ENCODE measurements around the gene MMD2.

MMD2 gene

GRCh38 chr7:4862156-4862555 lies 96.8 kb downstream of the MMD2 start:
- no peak overlapping the region for H3K4me3 ChIP-seq (IDR thresholded peaks at IDR 0.05; ENCODE audit: insufficient read depth, low read depth, low read length)
- no peaks in the 10 kb centered on the region for H3K27me3 ChIP-seq (ENCODE audit: insufficient read depth, low read depth)
- H3K27ac ChIP-seq, result no peak overlapping the region
- H3K9ac ChIP-seq, result no peak overlapping the region
- H4K20me1 ChIP-seq (ENCODE audit: insufficient read depth), result no peaks in the 10 kb centered on the region
- no peak overlapping the region for H2AFZ ChIP-seq (ENCODE audit: low read depth)
- no peaks in the 10 kb centered on the region for H3K79me2 ChIP-seq (ENCODE audit: insufficient read depth, low read depth)
- no peak for TF ChIP-seq CTCF (conservative IDR thresholded peaks at IDR 0.05; ENCODE audit: low read depth, low read length)
- no peak overlapping the region for H3K4me2 ChIP-seq
- no peaks in the 10 kb centered on the region for H3K4me1 ChIP-seq (ENCODE audit: low read depth, poor library complexity, severe bottlenecking)
- no peaks in the 10 kb centered on the region for H3K36me3 ChIP-seq (ENCODE audit: insufficient read depth)

- H3K4me1 ChIP-seq (ENCODE audit: low read depth, poor library complexity, severe bottlenecking), result no peaks in the 10 kb centered on the region
- H3K27ac ChIP-seq, result no peak within 1 kb of the TSS
- H3K4me2 ChIP-seq, result no peak within 1 kb of the TSS
- H3K4me3 ChIP-seq (IDR thresholded peaks at IDR 0.05; ENCODE audit: insufficient read depth, low read depth, low read length), result no peak within 1 kb of the TSS
- no peaks in the 10 kb centered on the region for H3K27me3 ChIP-seq (ENCODE audit: insufficient read depth, low read depth)
- no peaks in the 10 kb centered on the region for H4K20me1 ChIP-seq (ENCODE audit: insufficient read depth)
- H3K79me2 ChIP-seq (ENCODE audit: insufficient read depth, low read depth), result no peaks in the 10 kb centered on the region
- no peak for TF ChIP-seq CTCF (conservative IDR thresholded peaks at IDR 0.05; ENCODE audit: low read depth, low read length)
- H2AFZ ChIP-seq (ENCODE audit: low read depth), result no peak within 1 kb of the TSS
- no peaks in the 10 kb centered on the region for H3K36me3 ChIP-seq (ENCODE audit: insufficient read depth)
- H3K9ac ChIP-seq, result no peak within 1 kb of the TSS
Measured at GRCh38 chr7:4861673-4862072, 97.3 kb downstream of the MMD2 start, which contains the start of gene PAPOLB. PAPOLB (minus strand) TSS chr7:4862030; CDS start chr7:4861810, 220 bp downstream.

GRCh38 chr7:4861227-4861626 lies 97.8 kb downstream of the MMD2 start:
- no peak overlapping the region for H3K4me2 ChIP-seq

GRCh38 chr7:4857189-4857588 lies 101.8 kb downstream of the MMD2 start:
- no peak overlapping the region for H3K4me2 ChIP-seq
- H3K9ac ChIP-seq, result no peak overlapping the region
- H2AFZ ChIP-seq (ENCODE audit: low read depth), result no peak overlapping the region
- H3K27me3 ChIP-seq (ENCODE audit: insufficient read depth, low read depth), result no peaks in the 10 kb centered on the region
- no peak overlapping the region for H3K4me3 ChIP-seq (IDR thresholded peaks at IDR 0.05; ENCODE audit: insufficient read depth, low read depth, low read length)
- H4K20me1 ChIP-seq (ENCODE audit: insufficient read depth), result no peaks in the 10 kb centered on the region
- H3K79me2 ChIP-seq (ENCODE audit: insufficient read depth, low read depth), result no peaks in the 10 kb centered on the region
- H3K4me1 ChIP-seq (ENCODE audit: low read depth, poor library complexity, severe bottlenecking), result no peaks in the 10 kb centered on the region
- no peak for TF ChIP-seq CTCF (conservative IDR thresholded peaks at IDR 0.05; ENCODE audit: low read depth, low read length)
- H3K27ac ChIP-seq, result no peak overlapping the region
- H3K36me3 ChIP-seq (ENCODE audit: insufficient read depth), result no peaks in the 10 kb centered on the region; the same call in 1 of the 2 replicates

More at GRCh38 chr7:4861227-4861626, 97.8 kb downstream of the MMD2 start:
- H3K27ac ChIP-seq, result no peak overlapping the region
- no peak overlapping the region for H3K4me3 ChIP-seq (IDR thresholded peaks at IDR 0.05; ENCODE audit: insufficient read depth, low read depth, low read length)
- no peak overlapping the region for H3K9ac ChIP-seq
- H3K36me3 ChIP-seq (ENCODE audit: insufficient read depth), result no peaks in the 10 kb centered on the region
- no peaks in the 10 kb centered on the region for H3K27me3 ChIP-seq (ENCODE audit: insufficient read depth, low read depth)
- H3K79me2 ChIP-seq (ENCODE audit: insufficient read depth, low read depth), result no peaks in the 10 kb centered on the region
- TF ChIP-seq CTCF (conservative IDR thresholded peaks at IDR 0.05; ENCODE audit: low read depth, low read length), result no peak
- H3K4me1 ChIP-seq (ENCODE audit: low read depth, poor library complexity, severe bottlenecking), result no peaks in the 10 kb centered on the region
- no peaks in the 10 kb centered on the region for H4K20me1 ChIP-seq (ENCODE audit: insufficient read depth)
- H2AFZ ChIP-seq (ENCODE audit: low read depth), result no peak overlapping the region

Measured in KMS-11 (cell line).